Liver (tissue), 3 donors: ENCODE measurements around the gene EPHB2.

ENCODE experiments used
- ATF3 ChIP-seq: IDR thresholded peaks from 2 replicates; pipeline ENCODE4 v1.6.1; 2016; ENCODE audit warnings: antibody characterized with exemption
- CTCF ChIP-seq: fragments of 150-350 bp; IDR thresholded peaks from 2 replicates; pipeline ENCODE4 v1.5.1; 2017; ENCODE audit warnings: improper control_type of control experiment, low read depth, low read length; ENCODE audit not compliant: missing input control
- EGR1 ChIP-seq, 2 donors: IDR thresholded peaks; 2 replicates each; pipeline ENCODE4 v1.6.1; 2016 to 2018; ENCODE audit warnings: antibody characterized with exemption in 2 of 2, low read depth in 2 of 2
- GABPA ChIP-seq, 2 donors: IDR thresholded peaks in 1 of 2; conservative IDR thresholded peaks in 1 of 2; 2 replicates each; pipeline ENCODE4 v1.6.1; 2016; ENCODE audit warnings: antibody characterized with exemption in 2 of 2, mild to moderate bottlenecking in 1 of 2, moderate library complexity in 1 of 2
- HNF4A ChIP-seq, 2 donors: conservative IDR thresholded peaks; 2 replicates each; pipeline ENCODE4 v1.6.1; 2016; ENCODE audit warnings: antibody characterized with exemption in 2 of 2, mild to moderate bottlenecking in 2 of 2
- MAX ChIP-seq: IDR thresholded peaks from 2 replicates; pipeline ENCODE4 v1.6.1; 2016; ENCODE audit warnings: antibody characterized with exemption
- RAD21 ChIP-seq, 2 donors: IDR thresholded peaks; 2 replicates each; pipeline ENCODE4 v1.6.1; 2016; ENCODE audit warnings: antibody characterized with exemption in 2 of 2, mild to moderate bottlenecking in 2 of 2
- REST ChIP-seq: IDR thresholded peaks from 2 replicates; pipeline ENCODE4 v1.6.1; 2016; ENCODE audit warnings: antibody characterized with exemption, mild to moderate bottlenecking
- RXRA ChIP-seq, 2 donors: IDR thresholded peaks; 2 replicates each; pipeline ENCODE4 v1.6.1; 2017 to 2018; ENCODE audit warnings: antibody characterized with exemption in 2 of 2, mild to moderate bottlenecking in 1 of 2
- SP1 ChIP-seq: IDR thresholded peaks from 2 replicates; pipeline ENCODE4 v1.6.1; 2018; ENCODE audit warnings: antibody characterized with exemption, mild to moderate bottlenecking
- TAF1 ChIP-seq: conservative IDR thresholded peaks from 2 replicates; pipeline ENCODE4 v1.6.1; 2016; ENCODE audit warnings: antibody characterized with exemption, mild to moderate bottlenecking
- ZBTB33 ChIP-seq: IDR thresholded peaks from 2 replicates; pipeline ENCODE4 v1.6.1; 2016; ENCODE audit warnings: antibody characterized with exemption
- donor health status: healthy.
- donor health status: healthy.

- no peak for TF ChIP-seq ATF3
- no peak for TF ChIP-seq CTCF
- TF ChIP-seq EGR1 (IDR thresholded peaks at IDR 0.05; ENCODE audit: low read depth in 2 of 2), result no peak
- no peak for TF ChIP-seq ZBTB33
- TF ChIP-seq GABPA (IDR thresholded peaks at IDR 0.05 in 1 of 2, conservative IDR thresholded peaks at IDR 0.05 in 1 of 2), result no peak
- TF ChIP-seq MAX, result no peak
- no peak for TF ChIP-seq RAD21 (IDR thresholded peaks at IDR 0.05)
- TF ChIP-seq REST, result no peak
- TF ChIP-seq HNF4A (conservative IDR thresholded peaks at IDR 0.05), result no peak
- no peak for TF ChIP-seq RXRA (IDR thresholded peaks at IDR 0.05)
- TF ChIP-seq TAF1, result no peak
- TF ChIP-seq SP1, result no peak
These were observed 66.9 kb downstream of the EPHB2 start for GRCh38 chr1:22777388-22778057.
